ENCODE results near the gene TPI1. TPM values are rescaled to one million over a fixed set of nuclear protein-coding genes. Genes with fewer than 3 reads are reported as not detected.

TPI1 gene
- polyA plus RNA-seq, 1 of the 3 experiments (the other 2 are of a cell fraction) = 1,175 TPM

- H3K27me3 ChIP-seq (ENCODE audit: insufficient read depth) = no peaks in the 10 kb centered on the region
- peaks cover 24% of the 10 kb centered on the region for H3F3A ChIP-seq (replicated peaks; ENCODE audit: insufficient read depth)
- CTCF ChIA-PET = interaction anchor here (0.6 to 19.4 kb wide), 4 partner anchors 8 to 283 kb away, joined by 3 to 225 read pairs (median 86); partner anchors contain the start of genes GNB3, P3H3, SPSB2 and TPI1
- no peak overlapping the region for H3K4me2 ChIP-seq
- DNase-seq = no peak
- TF ChIP-seq JUND (IDR thresholded peaks at IDR 0.05) (no peak), RAD21 (IDR thresholded peaks at IDR 0.05; ENCODE audit: low read length) (no peak), REST (IDR thresholded peaks at IDR 0.05; ENCODE audit: low read depth, low read length) (no peak), TAF1 (IDR thresholded peaks at IDR 0.05; ENCODE audit: borderline replicate concordance, low read depth, low read length) (no peak), ZBTB33 (IDR thresholded peaks at IDR 0.05; ENCODE audit: borderline replicate concordance, low read depth) (no peak), IRF3 (IDR thresholded peaks at IDR 0.05; ENCODE audit: low read depth, low read length) (no peak), GATA2 (CRISPR knock-in tag; IDR thresholded peaks at IDR 0.05) (no peak), USF2 (IDR thresholded peaks at IDR 0.05; ENCODE audit: borderline replicate concordance, low read depth, low read length) (no peak), USF1 (IDR thresholded peaks at IDR 0.05; ENCODE audit: borderline replicate concordance, low read depth) (no peak), GABPA (IDR thresholded peaks at IDR 0.05; ENCODE audit: low read depth) (no peak), RCOR1 (IDR thresholded peaks at IDR 0.05; ENCODE audit: low read length) (no peak), CHD2 (IDR thresholded peaks at IDR 0.05; ENCODE audit: low read length, partially characterized antibody) (no peak), RFX5 (IDR thresholded peaks at IDR 0.05; ENCODE audit: low read length) (no peak), SMC3 (IDR thresholded peaks at IDR 0.05; ENCODE audit: low read depth, low read length) (no peak)
- WGBS (ENCODE audit: low lambda C conversion rate) = 95% methylated on average over 2 of the region's 2 CpGs
- no peak overlapping the region for H2AFZ ChIP-seq (ENCODE audit: low read depth)
- H3K4me3 ChIP-seq (ENCODE audit: low read depth in 2 of 2, low read length in 1 of 2) = no peak overlapping the region
- H3K9ac ChIP-seq = no peak overlapping the region
- H3K9me3 ChIP-seq = no peaks in the 10 kb centered on the region
- no peaks in the 10 kb centered on the region for H4K20me1 ChIP-seq (ENCODE audit: insufficient read depth)
- H3K27ac ChIP-seq (ENCODE audit: low read depth in 2 of 2, low read length in 1 of 2) = no peak overlapping the region
- POLR2A ChIA-PET = no interaction called here
- H3K4me1 ChIP-seq (ENCODE audit: control insufficient read depth in 1 of 2, insufficient read depth in 2 of 2, low read depth in 1 of 2, low read length in 1 of 2) = peaks cover 0 to 7% of the 10 kb centered on the region in 2 experiments; a peak in 1 of 4 replicates
- H3K9me2 ChIP-seq = no peaks in the 10 kb centered on the region
- H3K36me3 ChIP-seq (replicated peaks in 1 of 2; ENCODE audit: control insufficient read depth in 1 of 2, insufficient read depth in 2 of 2, low read length in 1 of 2) = peaks cover 36 to 41% of the 10 kb centered on the region in 2 experiments
- H3K79me2 ChIP-seq (ENCODE audit: insufficient read depth) = peaks cover 38% of the 10 kb centered on the region
Measured at GRCh38 chr12:6847676-6848075, 19.7 kb upstream of the TPI1 start.

All from SK-N-SH (cell line).